ENCODE results near the gene SUSD2.

DNA sequence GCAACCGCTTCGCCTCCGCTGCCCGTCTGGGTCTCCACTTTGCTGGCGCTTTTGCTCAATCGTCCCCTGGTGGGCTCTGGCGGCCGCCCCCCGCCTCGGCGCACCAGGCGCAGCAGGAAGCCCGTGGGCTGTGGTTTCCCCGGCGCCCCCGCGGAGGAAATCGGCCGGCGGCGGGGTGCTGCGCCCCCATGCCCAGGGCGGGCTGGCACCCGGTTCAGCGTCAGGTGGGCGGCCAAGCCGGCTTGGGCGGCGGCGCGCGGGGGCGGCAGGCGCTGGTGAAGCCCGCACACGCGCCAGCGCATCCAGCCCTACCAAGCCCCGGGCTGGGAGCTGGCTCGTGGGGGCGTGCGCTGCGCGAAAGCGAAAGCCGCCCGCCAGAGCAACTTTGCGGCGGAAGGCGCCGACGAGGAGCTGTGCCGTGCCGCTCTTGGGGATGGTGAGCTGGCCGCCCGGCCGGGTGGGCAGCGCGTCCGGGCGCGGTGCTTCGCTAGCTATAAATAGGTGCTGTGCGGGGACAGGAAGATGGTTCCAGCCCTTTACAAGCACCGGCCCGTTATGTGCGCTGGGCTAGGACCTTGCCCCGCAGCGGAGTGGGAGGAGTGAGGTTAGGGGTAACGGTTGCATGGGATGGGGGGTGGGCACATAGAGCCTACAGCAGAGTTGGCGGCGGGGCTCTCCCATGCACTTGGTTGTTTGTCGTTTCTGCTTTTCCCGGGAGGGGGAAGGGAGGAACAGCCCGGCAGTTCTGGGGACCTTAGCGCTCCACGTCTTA, 25.0 kb upstream of the SUSD2 start:
- no peak for TF ChIP-seq CEBPB (IDR thresholded peaks at IDR 0.05; ENCODE audit: low read depth, low read length)
- TF ChIP-seq, protein P1, sequence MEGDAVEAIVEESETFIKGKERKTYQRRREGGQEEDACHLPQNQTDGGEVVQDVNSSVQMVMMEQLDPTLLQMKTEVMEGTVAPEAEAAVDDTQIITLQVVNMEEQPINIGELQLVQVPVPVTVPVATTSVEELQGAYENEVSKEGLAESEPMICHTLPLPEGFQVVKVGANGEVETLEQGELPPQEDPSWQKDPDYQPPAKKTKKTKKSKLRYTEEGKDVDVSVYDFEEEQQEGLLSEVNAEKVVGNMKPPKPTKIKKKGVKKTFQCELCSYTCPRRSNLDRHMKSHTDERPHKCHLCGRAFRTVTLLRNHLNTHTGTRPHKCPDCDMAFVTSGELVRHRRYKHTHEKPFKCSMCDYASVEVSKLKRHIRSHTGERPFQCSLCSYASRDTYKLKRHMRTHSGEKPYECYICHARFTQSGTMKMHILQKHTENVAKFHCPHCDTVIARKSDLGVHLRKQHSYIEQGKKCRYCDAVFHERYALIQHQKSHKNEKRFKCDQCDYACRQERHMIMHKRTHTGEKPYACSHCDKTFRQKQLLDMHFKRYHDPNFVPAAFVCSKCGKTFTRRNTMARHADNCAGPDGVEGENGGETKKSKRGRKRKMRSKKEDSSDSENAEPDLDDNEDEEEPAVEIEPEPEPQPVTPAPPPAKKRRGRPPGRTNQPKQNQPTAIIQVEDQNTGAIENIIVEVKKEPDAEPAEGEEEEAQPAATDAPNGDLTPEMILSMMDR (conservative IDR thresholded peaks at IDR 0.05; ENCODE audit: low read depth, low read length), result no peak
- TF ChIP-seq POLR2A (IDR thresholded peaks at IDR 0.05; ENCODE audit: low read depth, low read length), result no peak; the same call in 1 of the 2 replicates
- TF ChIP-seq SMC3 (IDR thresholded peaks at IDR 0.05; ENCODE audit: low read depth, low read length), result no peak
- no peak for TF ChIP-seq MAFK (IDR thresholded peaks at IDR 0.05; ENCODE audit: low read depth, low read length)
- peak; percentile 94 for TF ChIP-seq MXI1 (IDR thresholded peaks at IDR 0.05; ENCODE audit: borderline replicate concordance, low read depth, low read length)
- TF ChIP-seq RAD21 (IDR thresholded peaks at IDR 0.05; ENCODE audit: low read length), result no peak
- TF ChIP-seq, protein P2, sequence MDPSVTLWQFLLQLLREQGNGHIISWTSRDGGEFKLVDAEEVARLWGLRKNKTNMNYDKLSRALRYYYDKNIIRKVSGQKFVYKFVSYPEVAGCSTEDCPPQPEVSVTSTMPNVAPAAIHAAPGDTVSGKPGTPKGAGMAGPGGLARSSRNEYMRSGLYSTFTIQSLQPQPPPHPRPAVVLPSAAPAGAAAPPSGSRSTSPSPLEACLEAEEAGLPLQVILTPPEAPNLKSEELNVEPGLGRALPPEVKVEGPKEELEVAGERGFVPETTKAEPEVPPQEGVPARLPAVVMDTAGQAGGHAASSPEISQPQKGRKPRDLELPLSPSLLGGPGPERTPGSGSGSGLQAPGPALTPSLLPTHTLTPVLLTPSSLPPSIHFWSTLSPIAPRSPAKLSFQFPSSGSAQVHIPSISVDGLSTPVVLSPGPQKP (IDR thresholded peaks at IDR 0.05; ENCODE audit: borderline replicate concordance, low read depth, low read length), result no peak
- TF ChIP-seq, protein P3, sequence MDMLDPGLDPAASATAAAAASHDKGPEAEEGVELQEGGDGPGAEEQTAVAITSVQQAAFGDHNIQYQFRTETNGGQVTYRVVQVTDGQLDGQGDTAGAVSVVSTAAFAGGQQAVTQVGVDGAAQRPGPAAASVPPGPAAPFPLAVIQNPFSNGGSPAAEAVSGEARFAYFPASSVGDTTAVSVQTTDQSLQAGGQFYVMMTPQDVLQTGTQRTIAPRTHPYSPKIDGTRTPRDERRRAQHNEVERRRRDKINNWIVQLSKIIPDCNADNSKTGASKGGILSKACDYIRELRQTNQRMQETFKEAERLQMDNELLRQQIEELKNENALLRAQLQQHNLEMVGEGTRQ (IDR thresholded peaks at IDR 0.05; ENCODE audit: low read depth, low read length), result no peak
- no peak for TF ChIP-seq RFX5 (IDR thresholded peaks at IDR 0.05; ENCODE audit: low read depth, low read length)
- TF ChIP-seq CHD1 (IDR thresholded peaks at IDR 0.05; ENCODE audit: low read depth, low read length), result no peak
- TF ChIP-seq RCOR1 (IDR thresholded peaks at IDR 0.05; ENCODE audit: insufficient replicate concordance, low read length), result no peak
- TF ChIP-seq FOS (IDR thresholded peaks at IDR 0.05; ENCODE audit: low read depth, low read length), result no peak
- peak; percentile 36; the same call in 1 of the 2 replicates for TF ChIP-seq BHLHE40 (IDR thresholded peaks at IDR 0.05; ENCODE audit: low read depth, low read length)

All from IMR-90 (cell line).